SK-N-SH (cell line): ENCODE results near the gene LRTM2. TPM values are rescaled to one million over a fixed set of nuclear protein-coding genes. Genes with fewer than 3 reads are reported as not detected.

Source experiments
- CTCF ChIA-PET: fragments of 300-600, 350-600 bp; formaldehyde crosslinking; extraction: SDS; loops from one replicate; lab custom pipeline; 2021; lab: Yijun Ruan, JAX
- POLR2A ChIA-PET: fragments of 350-600 bp; sonication (Branson Sonifier 250); formaldehyde crosslinking; extraction: SDS; loops from one replicate; lab custom pipeline; 2020; ENCODE audit warnings: antibody characterized with exemption, inconsistent platforms; lab: Yijun Ruan, JAX
- DNase-seq: peaks from one replicate; pipeline ENCODE4 v3.0.0; 2012
- H2AFZ ChIP-seq: fragments of 200-600 bp; sonication (generic); 2 replicates; pipeline ENCODE4 v1.8.1; 2016; ENCODE audit warnings: antibody characterized with exemption, mild to moderate bottlenecking, low read depth
- H3F3A ChIP-seq: fragments of 200-600 bp; sonication (generic); replicated peaks from 2 replicates; pipeline ENCODE3; 2016; ENCODE audit warnings: antibody characterized with exemption, mild to moderate bottlenecking; ENCODE audit not compliant: insufficient read depth
- H3K27ac ChIP-seq, 2 experiments: fragments of 200-500 bp in 1 of 2; fragments of 200-600 bp in 1 of 2; sonication (Bioruptor generic) in 1 of 2; sonication (generic), shearing (Covaris generic) in 1 of 2; 2 replicates each; pipeline versions ENCODE4 v1.5.1 to v1.6.1; 2014 to 2016; ENCODE audit warnings: low read depth in 2 of 2, inconsistent platforms in 1 of 2, low read length in 1 of 2, mild to moderate bottlenecking in 1 of 2, mixed read lengths in 1 of 2
- H3K27me3 ChIP-seq: fragments of 200-600 bp; sonication (generic), shearing (Covaris generic); 2 replicates; pipeline ENCODE4 v1.6.1; 2016; ENCODE audit warnings: mixed run types; ENCODE audit not compliant: insufficient read depth
- H3K36me3 ChIP-seq, 2 experiments: fragments of 200-500 bp in 1 of 2; fragments of 200-600 bp in 1 of 2; sonication (Bioruptor generic) in 1 of 2; sonication (generic) in 1 of 2; replicated peaks in 1 of 2; 2 replicates each; pipeline versions ENCODE3 to v1.5.1; 2014 to 2016; ENCODE audit warnings: low read length in 1 of 2, mild to moderate bottlenecking in 1 of 2; ENCODE audit not compliant: insufficient read depth in 2 of 2, control insufficient read depth in 1 of 2
- H3K4me1 ChIP-seq, 2 experiments: fragments of 200-500 bp in 1 of 2; fragments of 200-600 bp in 1 of 2; sonication (Bioruptor generic) in 1 of 2; sonication (generic), shearing (Covaris generic) in 1 of 2; 2 replicates each; pipeline versions ENCODE4 v1.5.1 to v1.6.1; 2014 to 2016; ENCODE audit warnings: low read depth in 1 of 2, low read length in 1 of 2, mixed run types in 1 of 2; ENCODE audit not compliant: insufficient read depth in 2 of 2, control insufficient read depth in 1 of 2
- H3K4me2 ChIP-seq: fragments of 200-600 bp; sonication (generic), shearing (Covaris generic); 2 replicates; pipeline ENCODE4 v1.6.1; 2017; ENCODE audit warnings: mixed run types
- H3K4me3 ChIP-seq, 2 experiments: fragments of 200-500 bp in 1 of 2; fragments of 200-600 bp in 1 of 2; sonication (Bioruptor generic) in 1 of 2; sonication (generic), shearing (Covaris generic) in 1 of 2; 2 replicates each; pipeline versions ENCODE4 v1.5.1 to v1.8.1; 2014 to 2016; ENCODE audit warnings: low read depth in 2 of 2, inconsistent platforms in 1 of 2, low read length in 1 of 2, mild to moderate bottlenecking in 1 of 2, mixed read lengths in 1 of 2, moderate library complexity in 1 of 2
- H3K79me2 ChIP-seq: fragments of 200-600 bp; sonication (generic); 2 replicates; pipeline ENCODE4 v1.8.1; 2017; ENCODE audit warnings: mild to moderate bottlenecking; ENCODE audit not compliant: insufficient read depth
- H3K9ac ChIP-seq: fragments of 200-600 bp; sonication (generic); 2 replicates; pipeline ENCODE4 v1.6.1; 2017; ENCODE audit warnings: mixed run types
- H3K9me2 ChIP-seq: fragments of 200-600 bp; sonication (generic); 2 replicates; pipeline ENCODE4 v1.6.1; 2017; ENCODE audit warnings: mixed run types
- H3K9me3 ChIP-seq: fragments of 200-600 bp; sonication (generic); 2 replicates; pipeline ENCODE4 v1.6.1; 2017; ENCODE audit warnings: mixed run types, mild to moderate bottlenecking, moderate library complexity
- H4K20me1 ChIP-seq: fragments of 200-600 bp; sonication (generic); 2 replicates; pipeline ENCODE4 v1.6.1; 2017; ENCODE audit warnings: mild to moderate bottlenecking, mixed run types; ENCODE audit not compliant: insufficient read depth
- CTCF ChIP-seq: fragments of 200-600 bp; sonication (generic); IDR thresholded peaks from 2 replicates; pipeline ENCODE4 v1.6.1; 2017; ENCODE audit warnings: antibody characterized with exemption, mild to moderate bottlenecking, moderate library complexity
- EZH2phosphoT487 ChIP-seq: fragments of 200-600 bp; sonication (generic); IDR thresholded peaks from 2 replicates; pipeline ENCODE4 v1.6.1; 2017; ENCODE audit warnings: low read depth, mixed run types, mild to moderate bottlenecking, antibody characterized with exemption, moderate library complexity, borderline replicate concordance
- FOSL2 ChIP-seq: IDR thresholded peaks from 2 replicates; pipeline ENCODE4 v1.4.0; 2012; ENCODE audit warnings: low read depth, mild to moderate bottlenecking, moderate library complexity, borderline replicate concordance
- FOXM1 ChIP-seq: IDR thresholded peaks from 2 replicates; pipeline ENCODE4 v1.4.0; 2012; ENCODE audit warnings: low read depth, mild to moderate bottlenecking
- GABPA ChIP-seq: IDR thresholded peaks from 2 replicates; pipeline ENCODE4 v1.4.0; 2012; ENCODE audit warnings: low read depth, mild to moderate bottlenecking
- JUND ChIP-seq: IDR thresholded peaks from 2 replicates; pipeline ENCODE4 v1.4.0; 2012
- MAX ChIP-seq: IDR thresholded peaks from 2 replicates; pipeline ENCODE4 v1.4.0; 2012; ENCODE audit warnings: low read depth
- MEF2A ChIP-seq: IDR thresholded peaks from 2 replicates; pipeline ENCODE4 v1.4.0; 2012; ENCODE audit warnings: low read depth, borderline replicate concordance
- NFIC ChIP-seq: IDR thresholded peaks from 2 replicates; pipeline ENCODE4 v1.4.0; 2012; ENCODE audit warnings: borderline replicate concordance
- POLR2AphosphoS5 ChIP-seq: IDR thresholded peaks from 2 replicates; pipeline ENCODE4 v1.6.1; 2012; ENCODE audit warnings: low read depth, low read length
- RAD21 ChIP-seq: IDR thresholded peaks from 2 replicates; pipeline ENCODE4 v1.6.1; 2012; ENCODE audit warnings: mild to moderate bottlenecking, low read length
- SIN3A ChIP-seq: IDR thresholded peaks from 2 replicates; pipeline ENCODE4 v1.6.1; 2012; ENCODE audit warnings: low read depth, mild to moderate bottlenecking, low read length, moderate library complexity, borderline replicate concordance
- SMC3 ChIP-seq: IDR thresholded peaks from 2 replicates; pipeline ENCODE4 v1.6.1; 2012; ENCODE audit warnings: low read depth, low read length, improper control_type of control experiment
- TCF12 ChIP-seq: IDR thresholded peaks from 2 replicates; pipeline ENCODE4 v1.4.0; 2012
- TEAD4 ChIP-seq: IDR thresholded peaks from 2 replicates; pipeline ENCODE4 v1.4.0; 2012; ENCODE audit warnings: mild to moderate bottlenecking, borderline replicate concordance; ENCODE audit not compliant: insufficient read depth
- USF1 ChIP-seq: IDR thresholded peaks from 2 replicates; pipeline ENCODE4 v1.4.0; 2012; ENCODE audit warnings: low read depth, borderline replicate concordance
- YY1 ChIP-seq: IDR thresholded peaks from 2 replicates; pipeline ENCODE4 v1.4.0; 2012; ENCODE audit warnings: low read depth, mild to moderate bottlenecking
- ZBTB33 ChIP-seq: IDR thresholded peaks from 2 replicates; pipeline ENCODE4 v1.4.0; 2012; ENCODE audit warnings: low read depth, borderline replicate concordance
- WGBS: methylation state at CpG from one replicate; pipeline ENCODE4 v1.1.6; 2017; ENCODE audit warnings: low lambda C conversion rate; 5-methylcytosine and 5-hydroxymethylcytosine counted together
- polyA plus RNA-seq, 3 experiments: library from polyadenylated mRNA; depleted of rRNA; stranded (reverse); fragments of >200 nt; gene quantifications; 2 replicates each; pipeline ENCODE4 v1.2.3, GENCODE V29; 2012

The LRTM2 gene
- polyA plus RNA-seq, 1 of the 3 experiments (the other 2 are of a cell fraction): not detected

GRCh38 chr12:1832801-1833595 lies 12.6 kb downstream of the LRTM2 start:
- WGBS: 70% methylated on average over 16 of the region's 17 CpGs
- H3K9me2 ChIP-seq: no peaks in the 10 kb centered on the region
- H3K27ac ChIP-seq: no peak overlapping the region
- H3K79me2 ChIP-seq: no peaks in the 10 kb centered on the region
- no peaks in the 10 kb centered on the region for H3F3A ChIP-seq
- H3K9ac ChIP-seq: no peak overlapping the region
- no peaks in the 10 kb centered on the region for H3K9me3 ChIP-seq
- POLR2A ChIA-PET: no interaction called here
- no peaks in the 10 kb centered on the region for H3K27me3 ChIP-seq
- DNase-seq: no peak
- H3K4me2 ChIP-seq: no peak overlapping the region
- peaks cover under 1 to 73% of the 10 kb centered on the region in 2 experiments; a peak in 3 of 4 replicates for H3K4me1 ChIP-seq
- H2AFZ ChIP-seq: no peak overlapping the region
- CTCF ChIA-PET: interaction anchor here (0.8 to 1.3 kb wide), 4 partner anchors 10 to 107 kb away, joined by 3 to 8 read pairs (median 3); no protein-coding TSS in a partner anchor
- H3K4me3 ChIP-seq: no peak overlapping the region
- H4K20me1 ChIP-seq: no peaks in the 10 kb centered on the region
- no peak for TF ChIP-seq SMC3
- no peak for TF ChIP-seq ZBTB33
- TF ChIP-seq USF1: no peak
- no peak for TF ChIP-seq TCF12
- no peak for TF ChIP-seq EZH2phosphoT487
- TF ChIP-seq CTCF: no peak
- TF ChIP-seq FOSL2: no peak
- TF ChIP-seq MEF2A: no peak
- no peaks in the 10 kb centered on the region for H3K36me3 ChIP-seq

GRCh38 chr12:1833596-1834028 lies 13.2 kb downstream of the LRTM2 start:
- Histone ChIP-seq H3K27ac (no peak overlapping the region), H3K27me3 (no peaks in the 10 kb centered on the region), H3K79me2 (no peaks in the 10 kb centered on the region), H3K9me2 (no peaks in the 10 kb centered on the region), H3K4me2 (no peak overlapping the region), H4K20me1 (no peaks in the 10 kb centered on the region), H3K4me1 (peaks cover 4 to 73% of the 10 kb centered on the region in 2 experiments; a peak in 3 of 4 replicates), H3F3A (no peaks in the 10 kb centered on the region), H3K9me3 (no peaks in the 10 kb centered on the region), H3K4me3 (no peak overlapping the region), H2AFZ (no peak overlapping the region), H3K36me3 (no peaks in the 10 kb centered on the region), H3K9ac (no peak overlapping the region)
- 52% methylated on average over 10 of the region's 10 CpGs for WGBS
- POLR2A ChIA-PET: no interaction called here
- no peak for DNase-seq
- CTCF ChIA-PET: interaction anchor here (1.3 kb wide), 2 partner anchors 38 to 106 kb away, joined by 3 to 8 read pairs; no protein-coding TSS in a partner anchor
- TF ChIP-seq FOXM1: no peak
- no peak for TF ChIP-seq RAD21
- no peak for TF ChIP-seq YY1
- TF ChIP-seq TCF12: no peak
- TF ChIP-seq GABPA: no peak
- TF ChIP-seq POLR2AphosphoS5: no peak
- no peak for TF ChIP-seq SIN3A
- TF ChIP-seq CTCF: no peak
- TF ChIP-seq NFIC: no peak
- TF ChIP-seq MAX: no peak
- TF ChIP-seq EZH2phosphoT487: no peak
- TF ChIP-seq JUND: no peak
- TF ChIP-seq USF1: no peak
- TF ChIP-seq TEAD4: no peak
